Hematopoietic multipotent progenitor cell treated with erythropoietin and hydrocortisone succinate and interleukin-3 and kit ligand, for 15 days (in vitro differentiated cells): ENCODE data around the gene DOK4.
A peak's percentile ranks its signal among the peaks of the same experiment; 100 is the strongest.
"Not testable (repeated sequence)": the region's sequence is repeated elsewhere in the genome, so short reads cannot be mapped to it uniquely, and the experiment has no call there.

Experiments used
- DNase-seq: peaks from one replicate; pipeline ENCODE4 v3.0.0-alpha.2; 2015; ENCODE audit warnings: low spot score

DOK4 gene

DNA sequence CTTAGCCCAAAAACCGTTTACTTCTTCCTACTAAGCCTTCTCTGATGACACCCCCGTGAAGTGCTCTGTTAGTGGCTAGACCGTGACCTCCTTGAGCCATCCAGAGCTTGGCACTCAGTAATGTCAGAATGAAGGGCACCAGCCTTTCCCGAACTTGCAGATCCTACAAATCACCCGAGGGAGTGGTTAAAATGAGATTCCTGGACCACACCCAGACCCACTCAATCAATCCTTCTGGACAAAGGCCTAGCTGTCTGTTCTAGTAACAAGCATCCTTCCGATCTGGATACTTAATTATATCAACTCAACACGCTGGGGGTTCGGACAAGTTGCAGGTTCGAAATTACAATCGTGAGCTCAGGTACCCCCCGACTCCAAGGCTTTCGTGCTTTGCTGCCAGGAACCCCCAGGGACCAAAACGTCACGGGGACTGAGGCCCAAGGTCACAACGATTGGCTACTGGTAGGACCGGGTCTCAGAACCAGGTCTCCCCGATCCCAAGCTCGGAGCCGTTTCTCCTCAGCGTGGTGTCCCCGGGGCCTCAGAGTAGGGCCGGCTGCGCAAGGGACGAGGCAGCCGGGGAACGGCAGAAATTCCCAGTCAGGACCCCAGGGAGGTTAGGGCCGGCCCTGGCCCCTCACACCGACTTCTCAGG is 39.6 kb downstream of the DOK4 start:
- peak; percentile 23 for DNase-seq

DNA sequence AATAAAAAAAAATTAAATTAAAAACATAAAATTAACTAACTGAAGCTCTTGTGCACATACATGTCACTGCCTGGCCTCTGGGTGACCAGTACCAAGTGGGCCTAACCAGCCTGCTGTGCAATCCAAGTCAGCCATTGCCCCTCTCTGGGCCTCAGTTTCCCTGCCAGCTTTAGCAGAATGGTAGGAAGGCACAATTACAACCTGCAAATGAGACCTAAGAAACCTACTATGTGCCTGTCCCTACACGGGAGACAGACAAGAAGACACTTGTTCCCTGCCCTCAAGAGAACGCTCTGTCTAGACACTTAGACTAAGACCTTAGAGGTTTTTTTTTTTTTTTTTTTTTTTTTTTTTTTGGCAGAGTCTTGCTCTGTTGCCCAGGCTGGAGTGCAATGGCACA is 40.8 kb downstream of the DOK4 start:
- DNase-seq = no peak

DNA sequence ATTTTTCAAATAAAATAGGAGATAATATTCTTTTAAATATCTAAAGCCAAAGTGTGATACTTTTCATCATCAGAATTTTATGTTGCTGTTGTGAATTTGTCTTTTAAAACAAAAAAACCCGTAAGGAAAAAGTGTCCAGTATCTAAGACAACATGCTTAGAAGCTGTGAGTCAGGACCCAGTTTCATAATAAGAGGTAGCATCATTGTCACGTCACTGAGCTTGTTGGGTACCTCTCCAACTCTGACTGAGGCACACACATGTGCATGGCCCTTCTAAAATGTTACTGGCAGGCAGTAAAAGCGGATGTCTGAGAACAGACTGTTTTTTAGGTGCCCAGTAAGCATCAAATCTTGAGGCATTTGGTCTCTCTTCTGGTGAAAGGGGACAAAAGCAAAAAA is 41.6 kb downstream of the DOK4 start:
- DNase-seq = no peak

DNA sequence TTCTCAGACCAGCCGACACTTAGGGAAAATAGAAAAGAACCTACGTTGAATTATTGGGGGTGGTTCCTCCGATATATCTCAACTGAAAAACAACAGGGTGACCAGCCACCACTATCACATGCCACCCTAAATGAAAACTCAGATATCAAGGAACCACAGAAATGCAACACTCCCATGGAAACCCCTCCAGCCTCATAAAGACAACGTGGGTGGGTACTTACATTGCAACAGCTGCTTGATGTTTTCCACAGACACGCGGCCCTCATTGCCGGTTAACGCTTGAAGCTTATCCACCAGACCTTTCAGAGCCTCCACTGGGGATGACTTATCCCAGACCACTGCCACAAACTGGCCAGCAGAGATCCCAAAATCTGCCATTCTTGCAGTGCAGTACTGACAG is 45.7 kb downstream of the DOK4 start:
- DNase-seq = not testable (repeated sequence)

DNA sequence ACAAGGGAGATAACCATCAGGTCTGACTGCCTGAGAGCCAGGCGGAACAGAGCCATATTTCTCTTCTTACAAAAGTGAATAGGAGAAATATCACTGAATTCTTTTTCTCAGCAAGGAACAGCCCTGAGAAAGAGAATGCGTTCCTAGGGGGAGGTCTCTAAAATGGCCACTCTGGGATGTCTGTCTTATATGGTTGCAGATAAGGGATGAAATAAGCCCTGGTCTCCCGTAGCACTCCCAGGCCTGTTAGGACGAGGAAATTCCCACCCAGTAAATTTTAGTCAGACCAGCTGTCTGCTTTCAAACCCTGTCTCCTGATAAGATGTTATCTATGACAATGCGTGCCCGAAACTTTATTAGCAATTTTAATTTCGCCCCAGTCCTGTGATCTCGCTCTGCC is 46.3 kb downstream of the DOK4 start:
- not testable (repeated sequence) for DNase-seq

DNA sequence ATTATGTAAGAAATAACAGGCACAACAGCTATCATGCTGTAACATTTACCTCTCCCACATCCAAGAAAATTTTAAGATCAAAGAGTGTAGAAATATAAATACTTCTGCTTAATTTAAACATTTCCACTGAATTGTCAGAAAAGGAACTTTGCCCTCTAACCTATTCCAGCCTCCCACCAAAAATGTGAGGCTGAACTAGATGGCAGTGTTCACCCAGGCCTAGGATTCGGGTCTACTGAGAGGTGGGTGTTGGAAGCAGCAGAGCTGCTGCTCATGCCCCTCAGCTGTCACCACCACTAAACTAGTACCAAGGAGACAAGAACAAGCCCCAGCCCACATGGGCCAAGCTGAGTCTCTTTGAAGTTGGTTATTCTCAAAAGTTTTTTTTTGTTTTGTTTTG is 50.5 kb downstream of the DOK4 start:
- no peak for DNase-seq

DNA sequence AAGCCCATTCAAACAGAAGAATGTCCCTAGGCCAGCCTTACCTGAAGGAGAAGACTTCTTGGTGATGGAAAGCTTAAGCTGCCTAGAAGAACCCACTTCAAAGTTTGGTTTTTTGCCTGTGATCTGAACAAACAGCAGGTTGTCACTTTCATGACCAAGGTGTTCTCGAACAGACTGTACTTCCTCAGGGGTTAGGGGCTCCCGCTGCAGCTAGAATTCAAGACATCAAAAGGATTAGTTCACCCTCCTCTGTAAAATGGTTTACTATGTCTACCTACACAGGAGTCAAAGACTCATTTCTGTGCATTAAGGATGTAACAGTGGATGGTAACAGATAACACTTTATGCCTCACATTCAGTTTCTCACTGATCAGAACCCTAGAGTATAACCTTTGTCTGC is 52.3 kb downstream of the DOK4 start:
- DNase-seq = no peak

DNA sequence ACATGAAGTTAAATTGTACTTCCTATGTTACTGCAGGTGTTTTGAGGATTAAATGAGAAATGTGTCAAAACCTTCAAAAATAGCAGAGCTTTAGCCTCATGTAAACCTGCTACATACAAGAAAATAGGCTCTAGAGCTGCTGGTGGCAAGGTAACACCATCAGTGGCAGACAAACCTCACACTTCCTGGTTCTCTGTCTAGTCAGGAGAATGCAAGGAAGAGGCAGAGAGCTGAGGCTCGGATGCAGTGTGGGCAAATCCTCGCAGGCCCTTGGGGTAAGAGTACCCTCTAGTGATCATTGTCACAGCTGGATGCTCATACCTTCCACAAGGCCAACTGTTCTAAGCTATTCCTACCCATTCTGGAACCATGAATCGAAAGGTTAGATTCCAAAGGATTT is 53.3 kb downstream of the DOK4 start:
- DNase-seq = no peak

DNA sequence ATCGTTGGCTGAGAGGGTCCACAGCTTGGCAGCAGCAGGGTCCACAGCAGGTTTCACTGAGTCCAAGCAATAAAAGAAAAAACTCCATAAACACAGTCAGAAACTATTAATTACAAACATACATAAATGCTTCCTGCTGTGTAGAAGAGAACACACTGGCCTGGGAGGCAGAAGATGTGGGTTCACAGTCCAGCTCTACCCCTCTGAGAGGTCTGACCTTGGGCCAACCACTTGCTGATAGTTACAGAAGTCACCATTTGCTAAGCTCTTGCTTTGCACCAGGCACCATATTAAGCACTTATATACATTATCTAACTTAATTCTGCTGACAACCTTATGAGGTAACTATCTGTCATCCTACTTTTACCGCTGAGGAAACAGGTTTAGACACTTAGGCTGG is 53.8 kb downstream of the DOK4 start:
- DNase-seq = no peak

DNA sequence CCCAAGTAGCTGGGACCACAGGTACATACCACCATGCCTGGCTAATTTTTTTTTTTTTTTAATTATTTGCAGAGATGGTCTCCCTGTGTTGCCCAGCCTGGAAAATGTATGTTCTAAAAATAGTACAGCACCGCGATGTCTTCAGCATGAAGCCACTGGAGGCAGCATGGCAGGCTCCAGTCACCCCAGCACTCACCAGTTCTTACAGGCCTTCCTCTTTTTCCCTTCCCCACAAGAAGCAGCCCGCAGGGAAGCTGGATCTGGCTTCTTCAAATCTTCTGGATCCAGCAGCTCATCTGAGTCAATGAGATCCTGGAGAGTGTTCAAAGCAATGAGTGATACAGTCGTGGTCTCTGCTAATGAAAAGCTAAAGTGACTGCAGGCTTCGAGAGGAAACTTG is 55.3 kb downstream of the DOK4 start:
- DNase-seq = no peak

DNA sequence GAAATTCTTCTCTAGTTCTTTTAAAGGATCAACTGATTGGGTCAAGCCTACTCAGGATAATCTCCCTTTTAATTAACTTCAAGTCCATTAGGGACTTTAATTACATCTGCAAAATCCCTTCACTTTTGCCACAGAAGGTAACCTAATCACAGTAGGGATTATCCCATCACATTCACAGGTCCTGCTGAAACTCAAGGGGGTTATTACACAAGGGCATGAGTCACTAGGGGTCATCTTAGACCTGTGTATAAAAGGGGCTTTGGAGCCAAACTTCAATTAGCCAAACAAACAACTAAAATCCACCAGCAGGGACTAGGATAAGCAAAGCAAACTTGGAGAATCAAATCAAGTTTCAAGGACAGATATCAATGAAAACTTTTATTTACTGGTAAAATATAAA is 58.5 kb downstream of the DOK4 start:
- DNase-seq = no peak

DNA sequence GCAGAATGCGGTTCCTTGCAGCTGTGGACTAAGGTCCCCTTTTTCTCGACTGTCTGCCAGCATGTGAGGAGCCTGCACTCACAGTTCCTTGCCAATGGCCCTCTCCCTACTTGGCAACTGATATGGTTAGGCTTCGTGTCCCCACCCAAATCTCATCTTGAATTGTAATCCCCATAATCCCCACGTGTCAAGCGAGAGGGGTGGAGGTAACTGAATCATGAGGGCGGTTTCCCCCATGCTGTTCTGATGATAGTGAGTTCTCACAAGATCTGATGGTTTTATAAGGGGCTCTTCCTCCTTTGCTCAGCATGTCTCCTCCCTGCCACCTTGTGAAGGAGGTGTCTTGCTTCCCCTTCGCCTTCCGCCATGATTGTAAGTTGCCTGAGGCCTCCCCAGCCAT is 59.0 kb downstream of the DOK4 start:
- DNase-seq = no peak

DNA sequence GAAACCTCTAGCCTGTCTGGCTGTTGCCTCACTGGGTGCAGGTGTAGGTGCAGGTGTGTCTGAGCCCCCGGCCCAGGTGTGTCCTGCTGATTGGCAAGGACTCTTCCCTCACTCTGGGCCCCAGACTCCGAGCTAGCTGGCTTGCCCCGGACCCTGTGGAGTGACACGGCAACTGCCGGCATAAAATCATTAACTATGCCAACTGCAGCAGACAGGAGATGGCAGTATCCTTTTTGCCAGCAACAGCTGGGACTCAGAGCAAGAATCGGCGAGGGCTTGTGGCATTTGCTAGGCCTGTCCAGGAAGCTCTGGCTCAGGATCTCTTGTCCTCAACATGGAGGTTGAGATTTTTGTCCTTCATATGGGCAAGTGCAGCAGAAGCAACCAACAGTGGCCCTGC is 59.9 kb downstream of the DOK4 start:
- no peak for DNase-seq

DNA sequence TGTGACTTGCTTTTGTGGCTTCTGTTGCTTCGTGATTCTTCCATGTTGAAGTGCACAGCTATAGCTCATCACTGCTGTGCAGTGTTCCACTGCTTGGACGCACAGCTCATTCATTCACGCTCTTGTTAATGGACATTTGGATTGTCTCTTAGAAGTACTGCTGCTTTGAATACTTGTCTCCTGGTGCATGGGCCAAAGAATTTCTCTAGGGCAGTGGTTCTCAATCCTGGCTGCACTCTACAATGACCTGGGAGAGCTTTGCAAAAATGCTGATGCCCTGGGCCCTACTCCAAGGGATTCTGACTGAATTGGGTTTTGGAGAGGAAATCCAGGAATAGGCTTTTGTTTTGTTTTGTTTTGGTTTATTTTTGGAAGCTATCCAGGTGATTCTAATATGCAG is 61.7 kb downstream of the DOK4 start:
- DNase-seq = no peak

DNA sequence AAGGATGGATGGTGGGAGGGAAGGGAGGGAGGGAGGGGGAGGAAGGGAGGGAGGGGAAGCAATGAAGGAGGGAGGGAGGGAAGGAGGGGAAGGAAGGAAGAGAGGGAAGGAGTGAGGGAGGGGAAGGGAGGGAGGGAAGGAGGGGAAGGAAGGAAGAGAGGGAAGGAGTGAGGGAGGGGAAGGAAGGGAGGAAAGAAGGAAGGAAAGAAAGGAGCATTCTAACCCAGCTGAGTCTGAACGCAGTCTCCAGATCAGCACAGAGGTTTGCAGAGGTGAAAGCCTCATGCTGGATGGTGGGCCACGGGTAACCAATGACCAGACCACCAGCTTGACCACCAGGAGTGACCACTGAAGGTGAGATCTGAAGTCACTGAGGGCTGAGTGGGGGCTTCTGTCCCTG is 63.1 kb downstream of the DOK4 start:
- DNase-seq = no peak

DNA sequence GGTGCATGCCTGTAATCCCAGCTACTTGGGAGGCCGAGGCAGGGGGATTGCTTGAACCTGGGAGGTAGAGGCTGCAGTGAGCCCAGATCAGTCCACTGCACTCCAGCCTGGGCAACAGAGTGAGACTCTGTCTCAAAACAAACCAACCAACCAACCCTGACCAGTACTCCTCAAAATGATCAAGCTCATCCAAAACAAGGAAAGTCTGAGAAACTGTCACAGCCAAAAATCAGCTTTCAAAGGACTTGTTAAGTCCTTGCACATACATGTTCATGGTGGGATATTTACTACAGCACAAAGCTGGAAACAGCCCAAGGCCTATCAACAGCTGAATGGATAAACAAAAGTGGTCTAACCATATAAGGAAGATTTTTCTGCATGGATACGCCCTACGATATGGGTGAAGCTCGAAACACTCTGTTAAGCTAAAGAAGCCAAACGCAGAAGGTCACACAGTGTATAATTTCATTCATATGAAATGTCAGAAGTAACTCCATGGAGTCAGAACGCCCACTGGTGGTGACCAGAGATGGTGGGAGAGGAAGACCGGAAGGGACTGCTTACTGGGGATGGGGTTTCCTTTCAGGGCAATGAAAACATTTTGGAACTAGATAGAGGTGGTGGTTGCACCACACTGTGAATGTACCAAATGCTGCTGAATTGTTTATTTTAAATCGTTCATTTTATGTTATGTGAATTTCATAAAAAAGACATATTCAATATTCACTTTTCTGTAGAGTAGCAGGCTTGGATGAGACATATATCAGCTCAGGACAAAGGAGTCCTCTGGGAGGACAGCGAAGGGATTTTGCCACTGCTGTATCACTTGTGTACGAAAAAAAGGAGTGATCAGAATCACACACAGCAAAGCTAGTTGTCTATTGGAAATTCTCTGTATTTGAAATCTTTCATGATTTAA is 64.0 kb downstream of the DOK4 start:
- peak; percentile 23 for DNase-seq
